ENCODE data around the gene SNCAIP. TPM values are rescaled to one million over a fixed set of nuclear protein-coding genes. Genes with fewer than 3 reads are reported as not detected.

SNCAIP gene
- total and polyA plus RNA-seq, 2 of the 4 experiments (the other 2 are of a cell fraction) = 15.3 to 19.0 TPM

GRCh38 chr5:122321921-122322320 is 9.9 kb downstream of the SNCAIP start:
- no peak overlapping the region for H3K18ac ChIP-seq (ENCODE audit: low read depth, low read length)
- H3K23ac ChIP-seq (ENCODE audit: low read depth, low read length) = no peak overlapping the region
- 0 out of 2 replicates have a peak, but pooled peaks cover 3% of the 10 kb centered on the region for H3K4me1 ChIP-seq (ENCODE audit: control insufficient read depth, insufficient read depth, low read length)
- H3K9me1 ChIP-seq (ENCODE audit: insufficient read depth, low read length) = 0 out of 2 replicates have a peak, but pooled peaks cover 4% of the 10 kb centered on the region
- DNase-seq (peak; percentile 7), ATAC-seq (ENCODE audit: low read depth) (no peak)
- H2BK5ac ChIP-seq (ENCODE audit: low read depth, low read length, poor library complexity, severe bottlenecking) = no peak overlapping the region
- no peak overlapping the region for H2BK20ac ChIP-seq (ENCODE audit: low read depth, low read length)
- H3K9me3 ChIP-seq (ENCODE audit: control insufficient read depth, insufficient read depth, low read length) = no peaks in the 10 kb centered on the region
- dilution Hi-C loops (cut with HindIII; ENCODE audit: low sequenced_read_pairs, unreplicated experiment) = no loop called here
- no peak for TF ChIP-seq FOS (IDR thresholded peaks at IDR 0.05; ENCODE audit: low read depth, low read length)
- TF ChIP-seq ELK1 (IDR thresholded peaks at IDR 0.05; ENCODE audit: borderline replicate concordance, low read depth, low read length) = no peak
- TF ChIP-seq CEBPB (IDR thresholded peaks at IDR 0.05; ENCODE audit: low read depth, low read length) = no peak
- TF ChIP-seq, protein P1, sequence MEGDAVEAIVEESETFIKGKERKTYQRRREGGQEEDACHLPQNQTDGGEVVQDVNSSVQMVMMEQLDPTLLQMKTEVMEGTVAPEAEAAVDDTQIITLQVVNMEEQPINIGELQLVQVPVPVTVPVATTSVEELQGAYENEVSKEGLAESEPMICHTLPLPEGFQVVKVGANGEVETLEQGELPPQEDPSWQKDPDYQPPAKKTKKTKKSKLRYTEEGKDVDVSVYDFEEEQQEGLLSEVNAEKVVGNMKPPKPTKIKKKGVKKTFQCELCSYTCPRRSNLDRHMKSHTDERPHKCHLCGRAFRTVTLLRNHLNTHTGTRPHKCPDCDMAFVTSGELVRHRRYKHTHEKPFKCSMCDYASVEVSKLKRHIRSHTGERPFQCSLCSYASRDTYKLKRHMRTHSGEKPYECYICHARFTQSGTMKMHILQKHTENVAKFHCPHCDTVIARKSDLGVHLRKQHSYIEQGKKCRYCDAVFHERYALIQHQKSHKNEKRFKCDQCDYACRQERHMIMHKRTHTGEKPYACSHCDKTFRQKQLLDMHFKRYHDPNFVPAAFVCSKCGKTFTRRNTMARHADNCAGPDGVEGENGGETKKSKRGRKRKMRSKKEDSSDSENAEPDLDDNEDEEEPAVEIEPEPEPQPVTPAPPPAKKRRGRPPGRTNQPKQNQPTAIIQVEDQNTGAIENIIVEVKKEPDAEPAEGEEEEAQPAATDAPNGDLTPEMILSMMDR (conservative IDR thresholded peaks at IDR 0.05; ENCODE audit: low read depth, low read length) = no peak
- no peak for TF ChIP-seq POLR2A (IDR thresholded peaks at IDR 0.05; ENCODE audit: low read depth, low read length)
- no peak for TF ChIP-seq MAFK (IDR thresholded peaks at IDR 0.05; ENCODE audit: low read depth, low read length)
- no peak for TF ChIP-seq MAZ (IDR thresholded peaks at IDR 0.05; ENCODE audit: borderline replicate concordance, low read depth, low read length)
- TF ChIP-seq BHLHE40 (IDR thresholded peaks at IDR 0.05; ENCODE audit: low read depth, low read length) = no peak
- TF ChIP-seq RFX5 (IDR thresholded peaks at IDR 0.05; ENCODE audit: low read depth, low read length) = no peak
- no peak for TF ChIP-seq NFE2L2 (IDR thresholded peaks at IDR 0.05; ENCODE audit: low read depth, low read length)
- POLR2A ChIA-PET (ENCODE audit: unreplicated experiment) = no interaction called here
- no peak overlapping the region for H3K4me2 ChIP-seq (ENCODE audit: low read depth, low read length)
- peaks cover 3 to 17% of the 10 kb centered on the region in 2 experiments; a peak in 3 of 4 replicates for H3K79me1 ChIP-seq (ENCODE audit: low read depth in 1 of 2, low read length in 2 of 2)
- CTCF ChIA-PET = no interaction called here
- H4K91ac ChIP-seq (ENCODE audit: insufficient read depth, low read depth, low read length) = no peak overlapping the region
- H3K4me3 ChIP-seq (ENCODE audit: insufficient read depth, low read depth, low read length) = no peak overlapping the region
- no peak overlapping the region for H2AK5ac ChIP-seq (ENCODE audit: low read depth, low read length)
- peaks cover 1% of the 10 kb centered on the region; the same call in 1 of the 2 replicates for H3K36me3 ChIP-seq (ENCODE audit: control insufficient read depth, insufficient read depth, low read length)
- no peak overlapping the region for H2AFZ ChIP-seq (replicated peaks; ENCODE audit: low read length, poor library complexity)
- no peak overlapping the region for H2BK120ac ChIP-seq (ENCODE audit: low read depth, low read length)
- H3K27ac ChIP-seq (ENCODE audit: insufficient read depth, low read length) = no peak overlapping the region
- no peak overlapping the region for H4K5ac ChIP-seq (ENCODE audit: low read depth, low read length)
- no peak overlapping the region for H2AK9ac ChIP-seq (replicated peaks; ENCODE audit: low read depth, low read length, poor library complexity)
- no peak overlapping the region for H3K4ac ChIP-seq (ENCODE audit: low read depth, low read length)
- H3K14ac ChIP-seq (replicated peaks; ENCODE audit: low read depth, low read length) = no peak overlapping the region
- no peak overlapping the region for H3K56ac ChIP-seq (ENCODE audit: extremely low read depth, insufficient read depth, low read length)
- no peaks in the 10 kb centered on the region for H3K27me3 ChIP-seq (ENCODE audit: control insufficient read depth, insufficient read depth, low read length)
- H4K20me1 ChIP-seq (ENCODE audit: insufficient read depth, low read length) = no peaks in the 10 kb centered on the region
- no peak overlapping the region for H4K8ac ChIP-seq (ENCODE audit: low read depth in 2 of 2, low read length in 2 of 2)
- no peak overlapping the region for H2BK15ac ChIP-seq (ENCODE audit: low read depth, low read length)
- in situ Hi-C loops (cut with MboI; ENCODE audit: low sequenced_read_pairs) = no loop called here
- 33% methylated on average over 1 of the region's 2 CpGs; no CpG with 5 or more reads in 1 of the 2 experiments for WGBS, 2 experiments (ENCODE audit: extremely low coverage in 2 of 2, insufficient read length in 1 of 2)
- intact Hi-C loops (cut with micrococcal nuclease) = no loop called here
- BruUV-seq (replicated peaks) = no TSS peak
- H3K9ac ChIP-seq (ENCODE audit: low read depth, low read length) = no peak overlapping the region

Data from IMR-90 (cell line).